Neural crest cell (in vitro differentiated cells): Measurements from ENCODE around the gene COMMD6. TPM values are rescaled to one million over a fixed set of nuclear protein-coding genes. Genes with fewer than 3 reads are reported as not detected.

Source experiments
- DNase-seq: peaks from one replicate; pipeline ENCODE4 v3.0.0; 2021; ENCODE audit warnings: low read depth, mixed read lengths, low spot score
- H3K27ac Mint-ChIP-seq: one replicate; pipeline ENCODE4 v1.8.0; 2021; ENCODE audit warnings: mild to moderate bottlenecking, mixed read lengths; ENCODE audit not compliant: unreplicated experiment
- H3K27me3 Mint-ChIP-seq: 2 replicates; pipeline ENCODE4 v1.8.0; 2021; ENCODE audit warnings: low read depth, mild to moderate bottlenecking, mixed read lengths
- H3K36me3 Mint-ChIP-seq: 2 replicates; pipeline ENCODE4 v1.8.0; 2021; ENCODE audit warnings: low read depth, mild to moderate bottlenecking, mixed read lengths
- H3K4me1 Mint-ChIP-seq: 2 replicates; pipeline ENCODE4 v1.8.0; 2021; ENCODE audit warnings: mixed read lengths
- H3K4me3 Mint-ChIP-seq: one replicate; pipeline ENCODE4 v1.8.0; 2021; ENCODE audit warnings: mild to moderate bottlenecking, mixed read lengths
- H3K9me3 Mint-ChIP-seq: 2 replicates; pipeline ENCODE4 v1.8.0; 2021; ENCODE audit warnings: mixed read lengths
- CTCF ChIP-seq: fragments of 200-600 bp; sonication (generic); conservative IDR thresholded peaks from 2 replicates; pipeline ENCODE4 v1.5.0; 2021; ENCODE audit warnings: antibody characterized with exemption, mild to moderate bottlenecking
- total RNA-seq: library from RNA; stranded (reverse); gene quantifications from 2 replicates; pipeline ENCODE4 v1.2.1, GENCODE V29; 2021

COMMD6 gene
- total RNA-seq, 1 donor from 2014 or later = 128 TPM

- no peak for TF ChIP-seq CTCF
- Mint-ChIP-seq H3K4me3 (no peak overlapping the region), H3K4me1 (no peaks in the 10 kb centered on the region), H3K9me3 (no peaks in the 10 kb centered on the region), H3K36me3 (no peaks in the 10 kb centered on the region), H3K27ac (no peak overlapping the region), H3K27me3 (no peaks in the 10 kb centered on the region)
- DNase-seq = no peak
These were observed 26.5 kb downstream of the COMMD6 start for GRCh38 chr13:75511051-75511625.

- H3K27me3 Mint-ChIP-seq = no peaks in the 10 kb centered on the region
- H3K4me1 Mint-ChIP-seq = no peaks in the 10 kb centered on the region
- no peak overlapping the region for H3K27ac Mint-ChIP-seq
- H3K4me3 Mint-ChIP-seq = no peak overlapping the region
- no peak for DNase-seq
- no peaks in the 10 kb centered on the region for H3K9me3 Mint-ChIP-seq
- no peaks in the 10 kb centered on the region for H3K36me3 Mint-ChIP-seq
- no peak for TF ChIP-seq CTCF
These were observed 29.6 kb downstream of the COMMD6 start for GRCh38 chr13:75508002-75508548.

- no peak overlapping the region for H3K4me3 Mint-ChIP-seq
- no peaks in the 10 kb centered on the region for H3K36me3 Mint-ChIP-seq
- H3K9me3 Mint-ChIP-seq = no peaks in the 10 kb centered on the region
- no peaks in the 10 kb centered on the region for H3K27me3 Mint-ChIP-seq
- DNase-seq = no peak
- no peak for TF ChIP-seq CTCF
- no peak overlapping the region for H3K27ac Mint-ChIP-seq
- H3K4me1 Mint-ChIP-seq = no peaks in the 10 kb centered on the region
These were observed 30.3 kb downstream of the COMMD6 start for GRCh38 chr13:75507027-75508001.

GRCh38 chr13:75506018-75506417 lies 31.6 kb downstream of the COMMD6 start:
- H3K36me3 Mint-ChIP-seq = no peaks in the 10 kb centered on the region
- TF ChIP-seq CTCF = no peak
- H3K27me3 Mint-ChIP-seq = no peaks in the 10 kb centered on the region

GRCh38 chr13:75505327-75505726 lies 32.3 kb downstream of the COMMD6 start:
- H3K4me3 Mint-ChIP-seq = no peak overlapping the region
- no peak for TF ChIP-seq CTCF
- H3K9me3 Mint-ChIP-seq = no peaks in the 10 kb centered on the region
- no peaks in the 10 kb centered on the region for H3K4me1 Mint-ChIP-seq
- no peak overlapping the region for H3K27ac Mint-ChIP-seq
- no peak for DNase-seq
- H3K27me3 Mint-ChIP-seq = no peaks in the 10 kb centered on the region
- no peaks in the 10 kb centered on the region for H3K36me3 Mint-ChIP-seq

More at GRCh38 chr13:75506018-75506417, 31.6 kb downstream of the COMMD6 start:
- H3K27ac Mint-ChIP-seq = no peak overlapping the region
- H3K4me3 Mint-ChIP-seq = no peak overlapping the region
- no peaks in the 10 kb centered on the region for H3K9me3 Mint-ChIP-seq
- no peak for DNase-seq
- no peaks in the 10 kb centered on the region for H3K4me1 Mint-ChIP-seq
